HepG2 (cell line): ENCODE results near the gene GPR137. TPM values are rescaled to one million over a fixed set of nuclear protein-coding genes. Genes with fewer than 3 reads are reported as not detected.

ENCODE experiments used
- CBX2 ChIP-seq, 2 experiments: fragments of 200-600 bp in 1 of 2; sonication (generic); formaldehyde crosslinking in 1 of 2; IDR thresholded peaks; 2 replicates each; pipeline versions ENCODE4 v1.7.0 to v1.8.1; 2018 to 2022; ENCODE audit warnings: low read depth in 2 of 2, low read length in 1 of 2, mild to moderate bottlenecking in 1 of 2, missing genetic modification reagents in 1 of 2
- CHD2 ChIP-seq: IDR thresholded peaks from 2 replicates; pipeline ENCODE4 v1.6.1; 2011; ENCODE audit warnings: low read depth, low read length, improper control_type of control experiment
- IRX3 ChIP-seq: sonication (generic); formaldehyde crosslinking; IDR thresholded peaks from 2 replicates; pipeline ENCODE4 v1.8.1; 2023; ENCODE audit warnings: mild to moderate bottlenecking, low read depth, missing genetic modification reagents, borderline replicate concordance
- NFE2 ChIP-seq: sonication (generic); formaldehyde crosslinking; IDR thresholded peaks from 2 replicates; pipeline ENCODE4 v1.4.0; 2020; ENCODE audit warnings: missing genetic modification reagents
- PCBP1 ChIP-seq: fragments of 200-400 bp; formaldehyde crosslinking; IDR thresholded peaks from 2 replicates; pipeline ENCODE4 v1.6.1; 2017; ENCODE audit warnings: mild to moderate bottlenecking, low read depth, low read length, borderline replicate concordance
- SETDB1 ChIP-seq: sonication (generic); formaldehyde crosslinking; IDR thresholded peaks from 2 replicates; pipeline ENCODE4 v1.5.1; 2020; ENCODE audit warnings: missing genetic modification reagents, mild to moderate bottlenecking, borderline replicate concordance
- SMAD3 ChIP-seq: sonication (generic); formaldehyde crosslinking; IDR thresholded peaks from 2 replicates; pipeline ENCODE4 v1.4.0; 2020; ENCODE audit warnings: missing genetic modification reagents
- SRF ChIP-seq: IDR thresholded peaks from 2 replicates; pipeline ENCODE4 v1.6.1; 2011; ENCODE audit warnings: mild to moderate bottlenecking, low read depth, low read length, moderate library complexity
- ZBTB37 ChIP-seq: sonication (generic); formaldehyde crosslinking; IDR thresholded peaks from 2 replicates; pipeline ENCODE4 v1.4.0; 2020; ENCODE audit warnings: mild to moderate bottlenecking, missing genetic modification reagents
- ZBTB39 ChIP-seq: sonication (generic); formaldehyde crosslinking; IDR thresholded peaks from 2 replicates; pipeline ENCODE4 v1.5.0; 2020; ENCODE audit warnings: missing genetic modification reagents
- ZMYM3 ChIP-seq: sonication (generic); formaldehyde crosslinking; IDR thresholded peaks from 2 replicates; pipeline ENCODE4 v1.5.1; 2020; ENCODE audit warnings: mild to moderate bottlenecking, missing genetic modification reagents
- ZNF407 ChIP-seq: sonication (generic); formaldehyde crosslinking; IDR thresholded peaks from one replicate; pipeline ENCODE4 v1.5.1; 2020; ENCODE audit warnings: mild to moderate bottlenecking, missing genetic modification reagents; ENCODE audit errors: not compliant biosample characterization
- ZNF619 ChIP-seq: sonication (generic); formaldehyde crosslinking; IDR thresholded peaks from 2 replicates; pipeline ENCODE4 v1.4.0; 2020; ENCODE audit warnings: mild to moderate bottlenecking, missing genetic modification reagents
- ZSCAN30 ChIP-seq: sonication (generic); formaldehyde crosslinking; IDR thresholded peaks from 2 replicates; pipeline ENCODE4 v1.5.0; 2020; ENCODE audit warnings: mild to moderate bottlenecking, missing genetic modification reagents
- polyA plus RNA-seq, 8 experiments: library from polyadenylated mRNA; depleted of rRNA in 3 of 8; stranded (reverse) in 7 of 8; unstranded in 1 of 8; fragments of >200 nt; fragmentation: Illumina TruSeq in 4 of 8; extraction: Trizol in 4 of 8; gene quantifications; 2 replicates each; pipeline versions ENCODE4 v1.2.1 to v1.2.3, GENCODE V29; 2011 to 2016; ENCODE audit warnings: low read depth in 4 of 8, missing spikeins in 1 of 8, mixed read lengths in 1 of 8; ENCODE audit not compliant: insufficient read depth in 1 of 8
- total RNA-seq, 5 experiments: library from RNA; depleted of rRNA; stranded (reverse); fragments of >200 nt; fragmentation: Illumina TruSeq; extraction: Trizol; gene quantifications; 2 replicates each; pipeline ENCODE4 v1.2.3, GENCODE V29; 2016; ENCODE audit warnings: low read depth in 1 of 5

The GPR137 gene
- total and polyA plus RNA-seq, 2 of the 13 experiments (the other 11 are each of a cell fraction or from before 2014, with no cell fraction given): 8.5 to 13.2 TPM

GRCh38 chr11:64241491-64242374 lies 43.9 kb upstream of the GPR137 start (continued):
- TF ChIP-seq ZNF407 (CRISPR knock-in tag) (no peak), SETDB1 (CRISPR knock-in tag) (no peak), SRF (0 out of 2 replicates have a peak, but pooled peaks have one; percentile 13), SMAD3 (no peak), PCBP1 (peak; percentile 64; the same call in 1 of the 2 replicates), ZBTB37 (CRISPR knock-in tag) (no peak), IRX3 (CRISPR knock-in tag) (no peak), CHD2 (no peak), ZBTB39 (CRISPR knock-in tag) (no peak), NFE2 (no peak), ZSCAN30 (CRISPR knock-in tag) (no peak), ZNF619 (CRISPR knock-in tag) (no peak), ZMYM3 (CRISPR knock-in tag) (no peak), CBX2 (IDR thresholded peaks at IDR 0.05; ENCODE audit: low read depth, low read length) (no peak), CBX2 (CRISPR knock-in tag; IDR thresholded peaks at IDR 0.05; ENCODE audit: low read depth) (no peak)
